ENCODE results near the gene OXCT1.
"Not testable (repeated sequence)": the region's sequence is repeated elsewhere in the genome, so short reads cannot be mapped to it uniquely, and the experiment has no call there.

Gene OXCT1

DNA sequence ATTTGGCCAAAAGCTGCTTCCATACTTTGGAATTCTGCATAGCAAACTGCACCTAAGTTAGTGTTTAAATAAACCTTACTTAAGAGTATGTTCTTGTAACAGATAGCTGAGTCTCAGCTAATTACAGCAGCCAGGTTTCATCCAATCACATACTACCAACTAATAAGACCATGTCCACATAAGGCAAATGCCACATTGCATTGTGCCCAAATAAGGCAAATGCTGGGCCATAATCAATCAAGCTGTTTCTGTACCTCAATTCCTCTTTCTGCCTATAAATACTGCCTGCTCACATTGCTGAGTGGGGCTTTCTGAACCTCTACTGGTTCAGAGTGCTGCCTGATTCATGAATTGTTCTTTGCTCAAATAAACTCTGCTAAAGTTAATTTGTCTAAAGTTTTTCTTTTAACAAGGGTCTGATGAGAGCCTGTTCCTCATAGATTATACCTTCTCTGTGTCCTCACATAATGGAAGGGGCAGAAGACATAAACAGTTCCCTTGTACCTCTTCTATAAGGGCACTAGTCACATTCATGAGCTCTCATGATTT is 4.4 kb upstream of the OXCT1 start:
- DNase-seq (ENCODE audit: low read depth): no peak

DNA sequence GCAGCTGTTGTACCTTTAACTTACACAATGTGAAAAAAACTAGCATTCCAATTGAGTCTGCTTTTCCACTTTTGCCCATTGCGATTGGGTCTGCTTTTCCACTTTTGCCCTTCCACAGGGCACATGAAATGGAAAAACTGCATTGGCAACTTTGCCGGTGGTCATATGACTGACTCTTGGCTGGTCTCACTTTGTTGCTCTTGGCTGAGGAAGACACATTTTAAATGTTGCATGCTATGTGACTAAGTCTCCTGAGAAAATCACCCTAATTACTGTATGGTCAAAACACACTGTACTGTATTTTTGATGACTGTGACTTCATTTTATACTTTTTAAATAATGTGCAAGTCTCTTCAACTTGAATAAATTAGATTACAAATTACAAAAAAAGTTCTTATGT is 1.6 kb upstream of the OXCT1 start:
- DNase-seq (ENCODE audit: low read depth): no peak

GRCh38 chr5:41870627-41871048 is 413 bp upstream of the OXCT1 start:
- DNase-seq (ENCODE audit: low read depth): no peak

DNA sequence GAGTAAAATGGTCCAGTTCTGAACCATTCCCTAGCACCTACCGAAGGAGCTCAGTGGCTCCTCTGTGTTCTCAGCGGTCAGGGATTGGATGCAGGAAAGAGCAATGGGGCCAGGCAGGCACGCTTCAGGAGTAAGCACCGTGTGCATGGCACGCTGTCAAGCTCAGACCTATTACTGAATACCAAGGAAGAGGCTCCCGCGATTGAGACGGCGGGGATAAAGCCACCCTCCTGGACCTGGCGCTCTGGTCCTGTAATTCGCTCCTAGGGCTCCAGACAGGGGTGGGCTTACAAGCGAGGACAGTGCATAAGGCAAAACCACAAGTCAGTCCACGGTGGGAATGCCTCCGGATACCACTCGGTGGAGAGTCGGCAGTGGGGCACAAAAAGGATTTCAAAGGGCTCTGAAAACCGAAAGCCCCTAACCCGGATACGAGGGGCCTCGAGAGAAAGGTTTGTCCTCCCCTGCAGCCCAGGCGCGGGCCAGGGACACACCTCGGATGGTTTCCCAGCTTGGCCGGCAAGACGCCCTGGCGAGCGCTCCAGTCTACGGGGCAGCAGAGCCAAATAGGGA is 988 bp downstream of the OXCT1 start:
- no peak for DNase-seq (ENCODE audit: low read depth)

DNA sequence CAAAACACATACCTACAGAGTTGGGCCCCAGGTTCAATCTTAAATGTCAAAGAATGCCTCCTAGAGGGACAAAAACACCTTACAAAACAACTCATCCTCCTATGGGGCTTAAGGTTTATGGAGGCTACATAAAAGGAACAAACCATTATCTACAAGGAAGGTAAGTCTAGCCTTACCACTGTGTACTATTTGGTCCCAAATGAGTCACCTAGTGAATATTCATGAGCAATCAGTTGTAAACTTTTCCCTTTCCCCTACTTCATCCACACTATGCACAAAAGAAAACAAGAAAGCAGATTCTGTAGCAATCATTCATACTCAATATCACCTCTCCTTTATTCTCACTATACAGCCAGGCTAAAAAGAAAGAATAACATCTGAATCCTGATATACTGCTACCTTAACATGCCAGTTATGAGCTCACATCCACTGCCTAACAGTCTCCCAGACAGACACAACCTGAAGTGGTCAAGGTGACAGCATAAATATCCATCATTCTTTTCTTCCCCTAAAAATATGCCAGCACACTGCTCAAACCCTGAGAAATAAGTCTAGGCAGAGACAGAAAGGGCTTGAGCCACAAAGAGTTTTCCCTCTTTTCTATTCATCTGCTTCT is 6.2 kb downstream of the OXCT1 start:
- DNase-seq (ENCODE audit: low read depth): no peak

GRCh38 chr5:41858890-41859289 is 11.3 kb downstream of the OXCT1 start:
- DNase-seq (ENCODE audit: low read depth): no peak

DNA sequence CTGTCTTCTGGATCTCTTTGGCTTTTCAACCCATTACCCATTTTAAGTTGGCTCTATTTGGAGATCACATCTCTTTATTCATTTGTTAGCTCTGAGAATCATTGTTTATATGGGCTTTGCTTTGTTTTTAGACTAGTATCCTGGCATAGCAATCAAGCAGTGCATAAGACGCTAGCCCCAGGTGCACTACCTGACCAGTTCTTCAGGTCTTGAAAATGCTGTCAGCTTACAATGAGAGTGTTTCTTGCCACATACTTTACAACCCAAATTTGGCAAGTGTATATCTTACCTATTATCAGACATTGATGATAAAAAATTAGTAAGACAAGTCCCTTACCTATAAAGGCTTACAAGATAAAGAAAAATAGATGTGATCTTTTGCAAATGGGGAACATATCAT is 12.2 kb downstream of the OXCT1 start:
- no peak for DNase-seq (ENCODE audit: low read depth)

- DNase-seq (ENCODE audit: low read depth): peak; percentile 46
Measured at GRCh38 chr5:41856644-41857491, 13.4 kb downstream of the OXCT1 start.

DNA sequence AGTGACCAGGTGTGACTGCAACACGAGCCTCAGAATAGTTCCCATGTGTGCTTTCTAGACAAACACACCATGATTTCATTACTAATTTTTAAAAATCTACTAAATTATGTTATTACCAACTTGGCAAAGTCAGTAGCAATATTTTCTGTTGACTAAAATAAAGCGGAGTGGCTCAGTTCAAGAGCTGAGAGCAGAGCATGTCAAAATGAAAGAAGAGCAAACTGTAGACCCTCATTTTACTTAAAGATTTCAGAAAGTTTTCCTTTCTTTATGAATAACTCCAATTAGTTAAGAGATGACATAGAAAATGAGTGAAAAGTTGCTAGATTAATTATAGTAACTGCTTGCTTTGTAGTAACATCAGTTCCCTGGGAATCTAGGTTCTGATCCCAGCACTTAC is 17.9 kb downstream of the OXCT1 start:
- DNase-seq (ENCODE audit: low read depth): no peak

DNA sequence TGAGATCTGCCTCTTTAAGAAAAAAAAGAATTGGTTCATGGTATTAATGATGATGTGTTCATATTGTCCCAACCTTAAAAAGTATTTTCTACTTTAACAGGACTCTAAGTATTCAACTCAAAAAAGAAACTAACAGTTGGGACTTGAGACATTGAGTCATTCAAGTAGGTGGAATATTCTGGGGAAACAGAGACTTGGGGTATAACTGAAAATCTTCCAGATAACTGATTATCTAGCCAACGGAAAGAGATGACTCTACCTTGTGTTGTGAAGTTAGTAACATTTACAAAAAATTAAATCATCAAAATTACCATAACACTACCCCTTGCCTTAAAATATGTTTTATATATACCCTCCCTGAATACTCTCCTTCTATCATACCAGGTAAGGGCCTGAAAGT is 19.1 kb downstream of the OXCT1 start:
- DNase-seq (ENCODE audit: low read depth): no peak

- DNase-seq (ENCODE audit: low read depth): no peak
Measured at GRCh38 chr5:41848983-41849382, 21.2 kb downstream of the OXCT1 start.

- DNase-seq (ENCODE audit: low read depth): not testable (repeated sequence)
Measured at GRCh38 chr5:41845751-41846150, 24.5 kb downstream of the OXCT1 start.

GRCh38 chr5:41844502-41844901 is 25.7 kb downstream of the OXCT1 start:
- no peak for DNase-seq (ENCODE audit: low read depth)

GRCh38 chr5:41843456-41844370 is 26.5 kb downstream of the OXCT1 start:
- DNase-seq (ENCODE audit: low read depth): no peak

DNA sequence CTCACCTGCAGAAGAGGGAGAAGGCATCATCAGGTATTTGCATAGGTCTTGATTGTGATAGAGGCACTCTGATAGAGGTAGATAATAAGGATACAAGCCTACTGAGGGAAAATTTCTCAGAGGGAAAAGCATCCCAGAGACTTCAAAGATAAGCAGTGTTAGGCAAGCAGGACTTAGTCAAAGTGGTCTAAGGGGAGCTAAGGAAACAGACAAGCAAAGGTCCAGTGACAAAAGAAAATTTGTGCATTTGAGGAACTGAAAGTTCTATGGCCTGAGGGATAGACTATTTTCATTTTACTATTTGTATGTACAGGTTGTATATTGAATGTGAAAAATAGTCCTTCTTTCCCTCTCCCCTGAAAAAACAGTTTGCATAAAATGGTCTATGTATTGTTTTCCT is 27.4 kb downstream of the OXCT1 start:
- DNase-seq (ENCODE audit: low read depth): no peak

- DNase-seq (ENCODE audit: low read depth): no peak
Measured at GRCh38 chr5:41841325-41841724, 28.9 kb downstream of the OXCT1 start.

DNA sequence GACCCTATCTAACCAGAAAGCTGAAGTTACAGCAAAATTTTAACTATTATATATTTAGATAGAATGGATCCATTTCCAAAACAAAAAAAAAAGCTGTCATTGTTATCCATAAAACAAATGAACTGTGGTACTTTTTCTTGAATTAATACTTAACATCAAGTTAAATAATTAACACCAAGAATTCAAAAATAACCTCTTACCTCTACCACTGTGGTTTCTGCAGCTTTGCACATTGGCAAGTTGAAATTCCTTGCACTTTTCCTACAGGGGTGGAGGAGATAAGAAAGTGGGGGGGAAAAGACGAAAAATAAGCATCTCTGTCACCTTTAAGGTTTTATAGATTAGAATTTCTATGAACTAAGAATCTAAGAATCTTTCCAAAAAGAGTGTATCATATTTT is 30.0 kb downstream of the OXCT1 start:
- DNase-seq (ENCODE audit: low read depth): no peak

GRCh38 chr5:41837793-41838192 is 32.4 kb downstream of the OXCT1 start:
- DNase-seq (ENCODE audit: low read depth): no peak

- no peak for DNase-seq (ENCODE audit: low read depth)
Measured at GRCh38 chr5:41835645-41836044, 34.6 kb downstream of the OXCT1 start.

GRCh38 chr5:41834506-41834905 is 35.7 kb downstream of the OXCT1 start:
- no peak for DNase-seq (ENCODE audit: low read depth)

GRCh38 chr5:41832430-41832829 is 37.8 kb downstream of the OXCT1 start:
- DNase-seq (ENCODE audit: low read depth): no peak

- DNase-seq (ENCODE audit: low read depth): no peak
Measured at GRCh38 chr5:41831155-41831554, 39.1 kb downstream of the OXCT1 start.

Data from activated gamma-delta T cell treated with anti-CD3 and anti-CD28 coated beads, Interleukin-2, amount 50 U/mL, for 16 hours (primary cell).